ENCODE data around the gene DNAJB8.

Gene DNAJB8

DNA sequence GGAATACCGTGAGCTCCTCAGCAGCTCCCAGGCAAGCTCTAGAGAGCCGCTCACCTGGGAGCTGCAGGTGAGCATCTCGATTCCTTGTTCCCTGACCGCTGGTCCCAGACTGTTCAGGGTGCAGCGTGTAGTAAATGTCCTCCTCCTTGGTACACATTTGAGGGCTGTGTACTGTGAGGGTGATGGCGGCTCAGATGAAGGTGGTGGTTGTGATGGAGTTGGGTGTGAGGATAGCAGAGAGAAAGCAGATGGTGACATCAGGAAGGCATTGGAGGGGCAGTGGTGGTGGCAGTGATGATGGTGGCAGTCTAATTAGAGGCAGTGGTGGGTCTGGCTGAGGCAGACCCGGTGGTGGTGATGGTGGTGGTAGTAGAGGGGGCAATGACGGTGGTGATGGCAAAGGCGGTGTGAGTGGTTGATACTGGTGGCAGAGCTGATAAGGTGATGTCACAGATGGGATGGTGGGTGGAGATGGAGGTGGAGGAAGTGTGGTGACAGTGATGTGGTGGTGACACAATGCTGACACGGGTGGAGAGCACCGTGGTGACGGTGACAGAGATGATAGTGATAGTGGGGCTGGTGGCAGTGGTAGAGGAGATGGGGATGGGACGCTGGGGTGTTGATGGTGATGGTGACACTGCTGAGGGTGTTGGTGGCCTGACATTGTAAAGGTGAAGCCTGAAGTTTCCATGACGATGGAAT lies at the start of gene DNAJB8:
Gene DNAJB8 (minus strand): TSS at position 51 of the 702 bp plus-strand sequence. CDS start 3,645 bp downstream, outside the sequence.
- DNase-seq (ENCODE audit: low spot score), result no peak
- no peak for FAIRE-seq

DNA sequence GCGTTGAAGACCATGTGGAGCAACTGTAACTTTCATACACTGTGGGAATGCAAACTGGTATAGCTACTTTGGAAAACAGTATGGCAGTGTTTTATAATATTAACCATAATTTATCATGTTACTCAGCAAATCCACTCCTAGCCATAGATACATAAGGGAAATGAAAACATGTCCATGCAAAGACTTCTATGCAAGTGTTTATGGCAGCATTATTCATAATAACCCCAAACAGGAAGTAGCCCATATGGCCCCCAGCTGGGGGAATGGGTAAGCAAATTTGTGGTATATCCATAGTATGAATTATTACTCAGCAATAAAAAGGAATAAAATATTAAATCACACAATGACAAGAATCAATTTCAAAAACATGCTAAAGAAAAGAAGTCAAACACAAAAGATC lies 49.3 kb upstream of the DNAJB8 start:
- no peak for FAIRE-seq
- DNase-seq (ENCODE audit: low spot score), result no peak

DNA sequence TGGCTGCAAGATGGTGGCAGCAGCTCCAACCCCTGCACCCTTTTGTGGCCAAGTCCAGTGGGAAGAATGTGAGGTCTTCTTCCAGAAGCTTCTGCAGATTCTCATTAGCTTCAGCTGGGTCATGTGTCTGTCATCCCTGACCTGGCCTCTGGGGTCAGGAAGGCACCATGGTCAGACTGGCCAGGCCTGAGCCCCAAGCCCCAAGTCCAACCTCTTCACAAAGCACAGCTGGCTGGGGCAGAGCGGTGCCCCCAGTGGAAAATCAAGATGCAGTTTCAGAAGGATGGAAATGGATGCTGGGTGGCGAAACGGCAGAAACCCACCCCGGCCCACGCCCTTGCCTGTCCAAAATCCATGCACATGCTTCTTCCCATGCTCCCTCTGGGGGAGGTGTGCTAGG lies 42.2 kb upstream of the DNAJB8 start:
- no peak for FAIRE-seq
- DNase-seq (ENCODE audit: low spot score), result no peak

DNA sequence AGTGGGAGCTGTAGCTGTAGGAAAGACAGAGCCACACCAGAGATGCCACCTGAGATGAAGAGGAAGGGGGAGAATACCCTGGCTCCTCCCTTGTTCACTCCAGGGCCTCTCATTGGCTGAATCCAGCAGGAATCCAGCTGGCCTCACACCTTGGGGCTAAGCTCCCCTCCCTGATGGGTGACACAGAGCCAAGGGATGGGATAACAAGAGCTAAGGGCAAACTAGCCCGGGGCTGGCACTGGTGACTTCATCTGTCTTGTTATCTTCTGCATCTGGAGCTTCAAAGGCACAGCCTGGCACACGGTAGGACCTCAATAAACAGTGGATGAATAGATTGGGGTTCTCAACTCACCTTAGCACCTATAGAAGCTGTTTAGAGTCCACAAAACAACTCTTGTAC lies 40.1 kb upstream of the DNAJB8 start:
- no peak for FAIRE-seq

DNA sequence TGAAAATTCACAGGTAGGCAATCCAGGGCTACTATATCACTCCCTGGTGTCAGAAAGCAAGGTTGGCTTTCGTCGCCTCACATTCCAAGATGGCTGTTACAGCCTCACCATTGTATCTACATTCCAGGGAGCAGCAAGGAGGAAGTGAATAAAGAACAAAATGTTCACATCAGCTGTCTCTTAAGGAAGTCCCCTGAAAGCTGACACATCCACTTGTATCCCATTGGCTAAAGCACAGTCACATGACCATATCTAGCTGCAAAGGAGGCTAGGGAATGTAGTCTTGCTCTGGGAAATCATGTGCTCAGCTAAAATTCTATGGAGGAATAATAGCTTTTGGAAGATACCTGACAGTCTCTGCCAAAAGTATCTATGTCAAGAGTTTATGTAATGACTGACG lies 39.1 kb upstream of the DNAJB8 start:
- FAIRE-seq (no peak), DNase-seq (ENCODE audit: low spot score) (peak; percentile 30)

More for the DNA sequence above, 40.1 kb upstream of the DNAJB8 start:
- no peak for DNase-seq (ENCODE audit: low spot score)

DNA sequence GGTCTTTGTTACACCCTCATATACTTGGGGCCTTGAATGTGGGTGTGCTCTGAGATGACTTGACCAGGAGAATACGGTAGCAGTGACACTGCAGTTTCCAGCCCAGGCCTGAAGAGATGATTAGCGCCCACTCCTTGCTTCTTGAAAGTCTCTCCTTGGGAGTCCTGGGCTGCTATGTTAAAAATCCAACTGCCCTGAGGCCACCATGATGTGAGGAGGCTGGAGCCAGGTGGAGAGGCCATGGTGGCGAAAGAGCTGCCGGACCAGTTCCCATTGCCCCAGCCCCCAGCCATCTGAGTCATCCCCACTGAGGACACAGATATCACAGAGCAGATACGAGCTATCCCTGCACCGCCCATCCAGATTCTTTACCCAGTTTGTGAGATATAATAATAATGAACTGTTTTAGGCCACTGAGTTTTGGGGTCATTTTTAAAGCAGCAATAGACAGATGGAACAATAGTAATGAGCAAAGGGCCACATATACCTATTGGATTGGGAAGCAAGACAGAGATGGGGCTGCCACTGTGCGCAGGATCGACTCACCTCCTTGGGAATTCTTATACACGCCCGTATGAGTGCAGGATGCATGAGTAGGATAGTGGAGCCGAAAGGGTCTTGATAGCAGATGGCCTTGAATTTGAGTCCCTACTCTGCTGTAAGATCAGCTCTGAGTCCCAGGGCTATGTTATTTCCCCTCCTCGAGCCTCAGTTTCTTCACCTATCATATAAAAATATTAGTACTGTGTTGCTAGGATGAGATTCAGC lies 38.5 kb upstream of the DNAJB8 start:
- no peak for FAIRE-seq
- no peak for DNase-seq (ENCODE audit: low spot score)

DNA sequence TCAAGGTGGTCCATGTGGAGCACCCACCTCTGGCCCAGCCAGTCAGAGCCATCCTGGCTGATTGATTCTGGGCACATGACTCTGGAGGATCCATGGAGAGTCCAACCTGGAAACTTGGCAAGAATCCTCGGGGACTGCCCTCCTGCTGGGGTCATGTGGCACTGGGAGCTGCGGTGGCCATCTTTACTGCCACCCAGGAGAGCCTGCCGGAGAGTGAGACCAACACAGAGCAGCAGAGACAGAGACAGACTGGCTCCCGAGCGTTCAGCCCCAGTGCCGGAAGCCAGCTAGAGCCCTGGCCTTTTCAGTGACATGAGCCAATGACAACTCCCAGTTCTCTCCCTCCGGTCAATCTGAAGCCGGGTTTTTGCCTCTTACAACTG lies 37.8 kb upstream of the DNAJB8 start:
- DNase-seq (ENCODE audit: low spot score) (no peak), FAIRE-seq (no peak)

DNA sequence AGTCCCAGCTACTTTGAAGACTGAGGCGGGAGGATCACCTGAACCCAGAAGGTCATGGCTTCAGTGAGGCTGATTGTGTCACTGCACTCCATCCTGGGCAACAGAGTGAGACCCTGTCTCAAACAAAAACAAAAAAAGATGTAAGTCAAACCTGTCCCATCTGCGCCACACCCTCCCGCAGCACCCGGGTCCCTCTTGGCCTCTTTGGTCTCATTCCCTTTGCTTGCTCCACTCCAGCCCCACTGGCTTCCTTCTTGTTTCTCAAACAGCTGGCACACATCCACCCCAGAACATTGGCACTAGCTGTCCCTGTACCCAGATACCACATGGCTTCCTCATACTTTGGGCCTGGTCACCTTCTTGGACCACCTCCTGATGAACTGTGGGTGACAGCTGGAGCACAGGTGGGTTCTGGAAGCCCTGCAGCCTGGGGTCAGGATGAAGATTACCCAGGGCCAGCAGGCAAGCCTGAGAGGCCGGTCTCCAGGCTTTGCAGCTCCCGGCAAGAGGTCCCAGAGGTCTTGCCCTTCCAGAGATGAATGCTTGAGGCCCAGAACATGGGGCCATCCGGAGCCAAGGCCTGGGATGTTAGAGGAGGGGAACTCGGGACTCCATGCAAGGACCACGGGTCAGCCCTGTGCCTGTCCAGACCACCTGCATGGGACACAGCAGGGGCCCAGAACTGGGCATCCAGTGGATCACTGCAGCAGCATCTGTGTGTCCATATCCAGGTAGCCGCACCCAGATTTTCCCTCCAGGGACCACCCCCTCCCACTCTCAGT lies 37.3 kb upstream of the DNAJB8 start:
- FAIRE-seq (no peak), DNase-seq (ENCODE audit: low spot score) (no peak)

DNA sequence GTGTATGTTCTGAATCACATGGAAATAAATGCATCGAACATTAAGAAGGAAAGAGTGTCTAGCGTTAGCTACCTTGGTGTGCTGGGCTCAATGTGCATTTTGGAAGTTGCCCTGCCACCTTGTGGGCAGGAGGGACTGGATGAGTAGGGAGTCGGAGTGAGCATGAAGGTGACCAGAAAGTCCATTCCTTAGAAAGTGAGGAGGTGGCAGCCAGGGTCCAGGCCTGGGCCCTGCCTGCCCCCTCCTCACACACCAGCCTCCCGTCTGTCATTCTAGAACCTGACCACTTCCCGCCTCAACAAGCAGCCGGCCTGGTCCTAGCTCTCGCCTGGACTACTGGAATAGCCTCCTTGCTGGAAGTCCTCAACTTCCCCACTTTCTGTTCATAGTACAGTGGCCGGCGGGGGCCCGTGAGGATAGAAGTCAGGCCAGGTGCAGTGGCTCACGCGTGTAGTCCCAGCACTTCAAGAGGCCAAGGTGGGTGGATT lies 36.5 kb upstream of the DNAJB8 start:
- DNase-seq (ENCODE audit: low spot score), result no peak
- no peak for FAIRE-seq

DNA sequence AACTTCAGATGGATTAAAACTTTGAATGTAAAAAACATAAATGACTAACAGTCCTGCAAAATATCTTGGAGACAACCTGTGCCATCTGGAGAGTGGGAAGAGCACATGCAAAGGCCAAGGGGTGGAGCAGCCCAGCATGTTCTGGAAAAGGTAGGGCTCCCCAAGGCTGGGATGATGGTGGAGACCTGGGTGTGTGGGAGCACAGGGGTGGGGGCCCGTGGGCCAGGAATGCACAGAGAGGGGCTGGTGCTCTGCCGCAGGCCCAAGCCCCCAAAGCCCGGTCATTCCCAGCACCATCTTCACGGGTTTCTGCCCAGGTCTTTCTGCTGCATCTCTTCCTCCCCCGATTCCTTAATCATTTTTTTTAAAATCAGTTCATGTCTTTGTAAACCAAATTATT lies 36.0 kb upstream of the DNAJB8 start:
- DNase-seq (ENCODE audit: low spot score), result no peak

DNA sequence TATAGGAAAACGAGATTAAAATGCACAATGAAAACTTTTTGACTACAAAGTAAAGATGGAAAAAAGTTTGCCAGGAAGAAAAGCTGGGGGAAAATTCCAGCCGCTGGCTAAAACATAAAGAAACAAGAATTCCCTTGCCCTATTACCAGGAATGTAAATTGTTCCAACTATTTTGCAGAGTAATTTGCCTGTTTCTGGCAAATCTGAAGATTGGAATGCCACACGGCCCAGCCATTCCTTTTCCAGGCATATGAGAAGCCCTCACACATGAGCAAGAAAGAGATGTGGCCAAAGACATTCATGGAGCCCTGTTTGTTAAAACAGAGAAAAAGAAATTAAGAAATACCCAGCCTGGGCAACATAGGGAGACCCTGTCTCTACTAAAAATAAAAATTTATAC lies 34.7 kb upstream of the DNAJB8 start:
- no peak for DNase-seq (ENCODE audit: low spot score)
- FAIRE-seq, result no peak

More for the DNA sequence above, 36.0 kb upstream of the DNAJB8 start:
- FAIRE-seq, result no peak

DNA sequence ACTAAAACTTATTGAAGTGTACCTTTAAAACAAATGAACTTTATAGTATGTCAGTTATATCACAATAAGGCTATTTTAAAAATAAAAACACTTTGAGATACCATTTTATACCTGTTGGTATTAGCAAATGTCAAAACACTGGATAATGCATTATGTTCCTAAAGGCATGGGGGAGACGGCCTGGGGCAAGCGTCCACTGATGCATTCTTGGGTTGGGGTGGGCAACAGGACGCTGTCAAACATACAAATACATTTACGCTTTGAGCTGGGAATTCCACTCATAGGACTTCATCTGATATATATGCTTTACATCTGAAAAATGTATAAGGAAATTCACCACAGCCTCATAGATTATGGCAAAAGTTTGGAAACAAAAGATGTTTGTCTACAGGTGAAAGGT lies 33.9 kb upstream of the DNAJB8 start:
- no peak for FAIRE-seq

DNA sequence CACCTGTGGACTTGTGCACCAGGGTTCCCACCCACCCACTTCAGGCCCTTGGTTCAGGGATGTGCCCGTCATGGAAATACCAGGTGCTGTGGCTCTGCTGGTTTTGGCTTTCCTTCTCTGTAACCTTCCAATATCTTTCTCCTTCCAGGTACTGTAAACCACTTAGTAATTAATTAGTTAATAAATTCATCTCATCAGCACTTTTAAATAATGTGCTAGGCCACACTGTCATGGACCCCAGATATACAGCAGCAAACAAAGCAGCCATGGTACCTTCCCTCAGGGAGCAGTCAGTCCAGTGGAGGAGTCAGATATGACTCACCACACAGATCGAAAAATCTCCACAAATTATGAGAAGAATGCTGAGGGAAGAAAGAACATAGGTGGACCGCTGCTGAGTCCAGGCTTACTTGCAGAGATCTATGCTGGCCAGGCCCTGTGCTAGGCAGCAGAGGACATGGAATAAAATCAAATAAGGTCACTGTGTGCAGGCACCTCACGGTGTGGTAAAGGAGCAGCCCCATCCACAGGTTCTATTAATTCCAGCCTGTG lies 33.1 kb upstream of the DNAJB8 start:
- FAIRE-seq (no peak), DNase-seq (ENCODE audit: low spot score) (no peak)

More for the DNA sequence above, 33.9 kb upstream of the DNAJB8 start:
- DNase-seq (ENCODE audit: low spot score), result no peak

DNA sequence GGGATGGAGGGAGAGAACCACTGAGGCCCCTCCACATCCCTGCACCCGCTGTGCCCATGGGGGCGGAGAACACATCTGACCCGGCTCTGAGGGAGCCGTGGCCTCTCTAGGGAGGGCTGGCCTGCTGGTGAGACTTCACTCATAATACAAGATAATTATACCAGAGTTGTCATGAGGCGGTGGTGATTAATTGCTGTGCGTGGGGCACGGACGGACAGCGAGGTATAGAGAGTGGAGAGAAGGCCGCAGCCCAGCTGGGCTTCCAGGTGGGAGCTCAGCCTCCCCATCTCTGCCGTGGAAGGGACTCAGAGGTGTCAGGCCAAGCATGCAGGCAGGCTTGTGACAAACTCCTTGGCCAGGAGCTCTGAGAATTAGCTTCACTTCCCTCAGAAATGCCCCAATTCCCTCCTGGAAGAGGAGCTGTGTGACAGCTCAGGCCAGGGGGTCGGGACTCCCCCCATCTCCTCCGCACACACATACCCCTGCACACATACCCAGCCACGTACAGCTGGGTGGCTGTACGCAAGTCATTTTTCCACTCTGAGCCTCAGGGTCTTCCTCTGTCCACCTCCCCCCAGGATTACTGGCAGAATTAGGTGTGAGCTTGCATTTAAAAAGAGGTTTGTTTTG lies 32.3 kb upstream of the DNAJB8 start:
- no peak for FAIRE-seq
- DNase-seq (ENCODE audit: low spot score), result no peak

DNA sequence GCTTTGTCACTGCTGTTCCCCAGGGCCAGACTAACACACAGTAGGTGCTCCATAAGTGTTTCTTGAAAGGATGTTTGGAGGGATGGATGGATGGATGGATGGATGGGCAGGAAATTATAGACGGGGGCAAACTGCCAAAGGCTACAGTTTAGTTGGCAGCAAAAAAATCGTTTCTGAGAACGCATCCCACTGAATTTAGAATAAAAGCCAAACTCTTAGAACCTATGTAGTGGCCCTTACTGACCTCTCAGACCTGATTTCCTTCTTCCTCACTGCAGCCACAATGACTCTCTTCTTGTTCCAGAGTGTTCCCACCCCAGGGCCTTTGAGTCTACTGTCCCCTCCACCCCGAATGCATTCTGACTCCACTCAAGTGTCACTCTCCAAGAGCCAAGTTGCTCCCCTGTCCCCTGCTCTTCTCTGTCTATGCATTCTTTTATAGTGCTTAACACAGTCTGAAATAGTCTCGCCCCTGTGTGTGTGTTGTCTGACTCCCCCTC lies 31.5 kb upstream of the DNAJB8 start:
- DNase-seq (ENCODE audit: low spot score), result no peak
- no peak for FAIRE-seq

DNA sequence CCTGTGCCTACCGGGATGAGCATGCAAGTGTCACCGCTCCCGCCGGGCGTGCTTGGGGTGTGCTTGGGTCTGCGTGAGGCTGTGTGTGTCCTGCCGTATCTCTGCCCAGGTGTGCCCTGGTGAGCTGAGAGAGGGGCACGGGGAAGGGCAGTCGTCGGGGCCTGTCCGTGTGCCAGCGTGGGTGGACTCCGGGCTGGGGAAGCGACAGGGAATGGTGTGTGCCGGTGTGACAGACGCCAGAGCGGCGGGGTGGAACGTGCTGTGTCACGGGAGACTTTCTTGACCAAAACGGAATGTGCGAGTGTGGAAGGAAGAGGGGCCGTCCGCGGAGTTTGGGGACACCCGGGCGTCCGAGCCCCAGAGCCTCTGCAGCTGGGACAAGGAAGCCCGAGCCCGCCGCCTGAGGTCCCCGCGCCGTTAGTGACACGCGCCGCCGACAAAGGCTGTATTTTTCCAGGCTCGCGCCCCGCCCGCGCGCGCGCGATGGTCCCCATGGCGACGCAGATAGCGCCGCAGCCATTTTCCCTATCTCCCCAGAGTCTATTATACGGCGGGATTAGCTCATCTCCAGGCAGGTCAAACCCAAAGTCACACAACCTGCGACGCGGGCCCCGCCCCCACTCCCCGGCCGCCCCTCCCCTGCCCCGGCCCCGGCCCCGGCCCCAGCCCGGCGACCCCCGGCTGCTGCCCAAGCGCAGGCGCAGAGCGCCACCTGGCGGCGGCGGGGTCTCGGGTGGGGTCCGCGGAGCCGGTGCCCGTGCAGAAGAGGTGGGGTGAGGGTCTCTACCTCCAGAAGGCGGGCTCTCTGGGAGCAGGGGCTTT lies 30.8 kb upstream of the DNAJB8 start:
- DNase-seq (ENCODE audit: low spot score) (no peak), FAIRE-seq (no peak)

DNA sequence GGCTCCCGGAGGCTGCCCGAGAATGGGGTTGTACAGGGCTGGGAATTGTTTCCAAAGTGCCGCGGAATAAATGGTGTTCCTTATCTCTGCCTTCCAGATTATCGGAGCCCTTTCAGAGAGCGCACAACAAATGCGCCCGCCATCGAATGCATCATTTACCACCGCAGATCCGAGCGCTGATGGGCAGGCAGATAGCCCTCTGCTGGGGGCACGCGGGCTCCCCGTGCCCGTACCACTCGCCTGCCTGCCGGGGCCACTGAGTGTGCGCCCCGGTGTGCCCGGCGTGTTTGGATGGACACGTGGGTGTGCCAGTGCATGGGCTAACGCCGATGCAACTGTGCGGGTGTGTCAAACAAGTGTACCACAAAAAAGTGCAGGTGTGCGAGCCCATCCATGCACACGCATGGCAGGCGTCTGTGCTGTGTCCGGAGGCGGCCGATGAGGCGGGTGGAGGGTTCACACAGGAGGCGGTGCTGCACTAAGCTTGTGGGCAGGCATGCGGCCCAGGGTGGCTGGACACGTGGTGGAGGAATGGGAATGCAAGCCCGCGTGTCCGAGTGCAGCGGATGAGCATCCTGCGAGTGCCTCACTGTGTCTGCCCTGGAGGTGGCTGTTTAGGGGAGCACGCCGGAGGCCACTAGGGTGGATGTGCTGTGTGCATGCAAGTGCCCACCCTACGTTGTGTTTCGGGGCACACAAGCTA lies 30.1 kb upstream of the DNAJB8 start:
- DNase-seq (ENCODE audit: low spot score), result no peak
- FAIRE-seq, result no peak

DNA sequence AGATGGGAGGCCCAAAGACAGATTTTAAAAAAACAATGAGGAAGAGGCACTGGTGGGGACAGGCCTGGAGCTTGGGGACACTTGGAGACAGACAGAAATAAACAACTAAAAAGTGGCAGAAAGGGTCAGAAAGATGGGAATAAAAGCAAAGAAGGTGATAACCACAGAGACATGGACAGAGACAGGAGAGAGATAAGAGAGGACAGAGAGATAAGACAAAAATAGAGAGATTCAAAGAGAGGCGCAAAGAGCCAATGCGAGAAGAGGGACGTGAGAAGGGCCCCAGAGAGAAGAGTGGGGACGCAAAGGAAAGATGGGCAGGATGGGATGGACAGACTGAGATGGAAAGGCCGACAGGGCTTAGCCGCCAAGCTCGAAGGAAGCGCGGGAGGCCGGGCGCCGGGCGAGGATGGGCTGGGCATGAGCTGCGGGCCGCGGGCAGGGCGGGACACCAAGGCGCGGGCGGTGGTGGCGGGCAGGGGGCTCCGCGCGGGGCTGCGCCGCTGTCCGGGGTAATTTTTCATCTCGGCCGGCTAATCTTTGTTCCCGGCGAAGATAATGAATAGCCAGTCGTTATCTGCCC lies 29.4 kb upstream of the DNAJB8 start:
- no peak for DNase-seq (ENCODE audit: low spot score)
- no peak for FAIRE-seq

DNA sequence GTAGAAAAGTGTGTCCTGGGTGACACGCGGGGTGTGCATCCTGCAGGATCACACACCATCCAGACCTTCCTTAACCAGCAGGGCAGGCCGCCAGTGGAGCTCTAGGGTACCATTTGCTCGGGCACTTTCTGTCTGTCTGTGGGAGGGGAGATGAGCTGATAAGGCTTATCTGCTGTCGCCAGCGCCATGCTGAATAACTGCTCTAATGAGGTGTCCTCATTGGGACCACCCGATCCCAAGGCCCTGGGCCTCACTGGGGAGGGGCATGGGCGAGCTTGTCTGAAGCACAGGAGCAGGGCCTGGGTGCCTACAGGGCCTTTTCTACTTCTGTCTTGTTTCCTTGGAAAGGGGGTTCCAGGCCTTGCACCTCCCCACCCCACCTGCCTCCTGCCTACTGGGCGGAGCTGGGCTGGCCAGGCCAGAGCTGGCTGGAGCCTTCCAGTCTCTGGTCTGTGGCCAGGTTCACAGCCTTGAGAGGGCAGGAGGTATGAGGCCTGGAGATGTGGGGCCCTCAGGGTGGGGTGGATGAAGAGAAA lies 28.8 kb upstream of the DNAJB8 start:
- DNase-seq (ENCODE audit: low spot score) (no peak), FAIRE-seq (no peak)

Measured in RCC 7860 (cell line).